Activated CD4-positive, alpha-beta memory T cell treated with anti-CD3 and anti-CD28 coated beads for 36 hours (primary cell): ENCODE results near the gene LRRC8C. TPM values are rescaled to one million over a fixed set of nuclear protein-coding genes. Genes with fewer than 3 reads are reported as not detected.
"Not testable (repeated sequence)": the region's sequence is repeated elsewhere in the genome, so short reads cannot be mapped to it uniquely, and the experiment has no call there.

Experiments used
- CTCF ChIA-PET: fragments of 350-600 bp; sonication (Branson Sonifier 250); formaldehyde crosslinking; loops from one replicate; lab custom pipeline; 2021; ENCODE audit warnings: antibody characterized with exemption, inconsistent platforms; lab: Charles Lee
- POLR2A ChIA-PET: fragments of 350-600 bp; sonication (Branson Sonifier 250); formaldehyde crosslinking; loops from one replicate; lab custom pipeline; 2021; ENCODE audit warnings: antibody characterized with exemption; lab: Charles Lee
- DNase-seq: peaks from one replicate; pipeline ENCODE4 v3.0.0-alpha.2; 2020
- H3K27ac Mint-ChIP-seq: one replicate; pipeline ENCODE4 v1.8.0; 2021; ENCODE audit warnings: mixed read lengths
- H3K27me3 Mint-ChIP-seq: one replicate; pipeline ENCODE4 v1.8.0; 2021; ENCODE audit warnings: mixed read lengths
- H3K36me3 Mint-ChIP-seq: one replicate; pipeline ENCODE4 v1.8.0; 2021; ENCODE audit warnings: mixed read lengths
- H3K4me1 Mint-ChIP-seq: one replicate; pipeline ENCODE4 v1.8.0; 2021; ENCODE audit warnings: low read depth, mixed read lengths
- H3K4me3 Mint-ChIP-seq: one replicate; pipeline ENCODE4 v1.8.0; 2021; ENCODE audit warnings: mild to moderate bottlenecking, mixed read lengths
- H3K9me3 Mint-ChIP-seq: one replicate; pipeline ENCODE4 v1.8.0; 2021; ENCODE audit warnings: mixed read lengths
- intact Hi-C: fragments of 100-400 bp; cut with micrococcal nuclease; formaldehyde crosslinking; loops from one replicate; pipeline ENCODE4 v1.15.1; 2023
- total RNA-seq, 2 experiments: library from RNA; stranded (reverse); gene quantifications; one replicate each; pipeline ENCODE4 v1.2.3, GENCODE V29; 2021

The LRRC8C gene
- total RNA-seq, 2 experiments from 2014 or later: 36.4 to 40.4 TPM

GRCh38 chr1:89616844-89617627, 15.9 kb upstream of the LRRC8C start:
- H3K9me3 Mint-ChIP-seq: peaks cover 22% of the 10 kb centered on the region
- ChIA-PET CTCF (interaction anchor here (0.9 to 4.2 kb wide), 9 partner anchors 10 to 371 kb away, joined by 3 to 20 read pairs (median 4); no protein-coding TSS in a partner anchor), POLR2A (interaction anchor here (1.4 kb wide), 1 partner anchor 13 kb away, joined by 4 read pairs; no protein-coding TSS in a partner anchor)
- H3K27me3 Mint-ChIP-seq: no peaks in the 10 kb centered on the region
- H3K27ac Mint-ChIP-seq: peak overlapping the region; percentile 43
- peaks cover 37% of the 10 kb centered on the region for H3K36me3 Mint-ChIP-seq
- H3K4me3 Mint-ChIP-seq: no peak overlapping the region
- no peak for DNase-seq
- intact Hi-C loops: no loop called here
- H3K4me1 Mint-ChIP-seq: peaks cover 83% of the 10 kb centered on the region

DNA sequence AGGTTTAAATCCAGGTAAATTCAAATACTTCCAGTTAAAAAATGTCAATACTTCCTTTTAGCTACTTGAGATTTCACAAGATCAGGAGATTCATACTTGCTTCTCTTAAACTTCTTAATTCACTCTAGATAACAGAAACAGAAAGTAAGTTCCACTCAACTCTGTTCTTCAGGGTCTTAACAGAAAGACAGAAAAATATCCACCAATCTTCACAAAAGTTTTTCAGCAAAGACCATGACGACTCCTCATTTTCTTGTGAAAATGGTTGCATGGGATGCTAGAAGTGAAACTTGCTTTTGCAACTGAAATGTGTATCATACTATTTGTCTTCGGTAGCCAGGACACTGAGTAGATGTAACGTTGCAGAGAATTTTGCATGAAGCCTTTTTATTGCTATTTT, 12.3 kb upstream of the LRRC8C start:
- H3K4me1 Mint-ChIP-seq: peaks cover 67% of the 10 kb centered on the region
- DNase-seq: no peak
- H3K27ac Mint-ChIP-seq: peak overlapping the region; percentile 76
- H3K27me3 Mint-ChIP-seq: no peaks in the 10 kb centered on the region
- peak overlapping the region; percentile 55 for H3K4me3 Mint-ChIP-seq
- peaks cover 43% of the 10 kb centered on the region for H3K36me3 Mint-ChIP-seq
- ChIA-PET CTCF (interaction anchor here (0.6 to 1.2 kb wide), 5 partner anchors 10 to 144 kb away, joined by 3 to 4 read pairs (median 3); no protein-coding TSS in a partner anchor), POLR2A (interaction anchor here (0.6 to 2.2 kb wide), 6 partner anchors 10 to 99 kb away, joined by 3 to 8 read pairs (median 6); no protein-coding TSS in a partner anchor)
- intact Hi-C loops: loop anchor here (1.0 kb wide), 1 partner anchor 8 kb away; no protein-coding TSS in a partner anchor
- H3K9me3 Mint-ChIP-seq: peaks cover 22% of the 10 kb centered on the region

DNA sequence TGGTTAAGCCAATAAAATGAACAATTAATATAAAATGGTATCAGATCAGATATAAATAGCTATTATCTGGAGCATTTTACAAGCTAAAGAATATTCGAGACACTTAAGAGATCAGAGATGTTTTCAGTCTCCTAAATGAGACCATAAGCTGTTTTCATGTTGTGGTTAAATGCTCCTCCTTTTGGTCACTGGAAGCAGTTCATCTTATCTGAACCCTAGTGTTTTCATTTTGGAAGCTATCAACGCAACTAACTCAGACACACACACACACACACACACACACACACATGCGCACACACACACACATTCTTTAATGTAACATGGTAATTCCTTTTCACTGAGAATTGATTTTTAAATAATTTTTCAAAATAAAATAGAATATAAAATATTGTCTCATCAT, 10.0 kb upstream of the LRRC8C start:
- ChIA-PET POLR2A (interaction anchor here (0.6 to 2.0 kb wide), 4 partner anchors 11 to 1493 kb away, joined by 3 to 9 read pairs (median 3); no protein-coding TSS in a partner anchor), CTCF (interaction anchor here (0.7 to 2.1 kb wide), 18 partner anchors 9 to 634 kb away, joined by 3 to 14 read pairs (median 4); partner anchors contain the start of gene LRRC8C)
- no peak overlapping the region for H3K27ac Mint-ChIP-seq
- peaks cover 25% of the 10 kb centered on the region for H3K36me3 Mint-ChIP-seq
- no peaks in the 10 kb centered on the region for H3K27me3 Mint-ChIP-seq
- peaks cover 68% of the 10 kb centered on the region for H3K4me1 Mint-ChIP-seq
- intact Hi-C loops: loop anchor here (1.0 kb wide), 1 partner anchor 140 kb away; no protein-coding TSS in a partner anchor
- no peak overlapping the region for H3K4me3 Mint-ChIP-seq
- no peak for DNase-seq
- peaks cover 11% of the 10 kb centered on the region for H3K9me3 Mint-ChIP-seq

DNA sequence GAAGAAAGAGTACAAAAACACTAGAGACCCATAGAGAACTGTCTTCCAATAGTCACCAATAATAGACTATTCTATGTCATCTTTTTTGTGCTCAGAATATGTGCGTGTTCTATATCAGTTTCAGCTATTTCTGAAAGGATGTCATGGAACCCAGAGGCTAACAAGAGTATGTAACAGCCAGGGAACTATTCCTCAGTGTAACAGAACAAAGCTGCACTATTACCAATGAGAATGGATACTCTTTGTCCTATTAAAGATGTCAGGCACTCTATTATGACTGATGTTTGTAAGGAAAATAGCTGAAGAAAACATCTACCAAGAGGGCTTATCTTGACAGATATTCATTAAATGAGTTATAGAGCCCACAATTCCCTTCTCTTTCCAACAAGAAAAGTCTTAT, 8.6 kb upstream of the LRRC8C start:
- CTCF ChIA-PET: interaction anchor here (1.0 to 2.2 kb wide), 5 partner anchors 14 to 219 kb away, joined by 3 to 14 read pairs (median 6); no protein-coding TSS in a partner anchor
- Mint-ChIP-seq H3K4me3 (no peak overlapping the region), H3K27me3 (no peaks in the 10 kb centered on the region), H3K9me3 (no peaks in the 10 kb centered on the region), H3K4me1 (peaks cover 70% of the 10 kb centered on the region), H3K27ac (no peak overlapping the region), H3K36me3 (peaks cover 19% of the 10 kb centered on the region)
- no peak for DNase-seq
- POLR2A ChIA-PET: interaction anchor here (0.7 to 2.0 kb wide), 4 partner anchors 10 to 133 kb away, joined by 3 to 9 read pairs (median 4); no protein-coding TSS in a partner anchor
- intact Hi-C loops: no loop called here

DNA sequence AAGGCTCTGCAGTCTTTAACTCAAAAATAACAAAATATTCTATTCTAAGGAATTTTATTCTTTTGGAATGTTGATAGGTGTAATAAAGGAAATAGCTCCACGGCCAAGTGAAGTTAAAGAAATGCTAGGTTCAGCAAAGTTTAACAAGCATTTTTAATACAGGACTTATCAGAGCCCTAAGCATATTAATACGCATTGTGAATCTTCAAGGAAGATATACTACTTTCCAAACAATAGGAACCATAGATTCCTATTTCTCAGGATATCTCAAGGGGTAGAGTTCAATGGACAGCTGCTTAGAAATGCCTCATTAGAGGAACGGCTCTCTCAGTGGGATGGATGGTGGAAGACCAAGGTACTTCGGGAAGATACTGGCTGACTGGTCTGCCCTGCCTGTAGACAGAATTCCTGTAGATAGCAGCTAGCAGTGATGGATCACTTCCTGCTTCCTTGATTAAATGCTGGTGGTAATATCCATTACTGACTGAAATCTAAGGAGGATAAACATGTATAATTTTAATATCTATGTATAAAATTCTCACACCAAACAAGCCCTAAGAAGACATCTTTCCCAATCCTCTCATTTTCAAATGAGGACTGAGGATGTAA, 8.1 kb upstream of the LRRC8C start:
- intact Hi-C loops: no loop called here
- ChIA-PET CTCF (interaction anchor here (1.0 to 2.2 kb wide), 3 partner anchors 13 to 219 kb away, joined by 3 to 9 read pairs (median 3); no protein-coding TSS in a partner anchor), POLR2A (interaction anchor here (1.0 to 13.0 kb wide), 3 partner anchors 11 to 21 kb away, joined by 3 to 225 read pairs (median 3); no protein-coding TSS in a partner anchor)
- Mint-ChIP-seq H3K9me3 (no peaks in the 10 kb centered on the region), H3K36me3 (peaks cover 19% of the 10 kb centered on the region), H3K4me3 (no peak overlapping the region), H3K27ac (no peak overlapping the region), H3K27me3 (no peaks in the 10 kb centered on the region), H3K4me1 (peaks cover 73% of the 10 kb centered on the region)
- DNase-seq: no peak

DNA sequence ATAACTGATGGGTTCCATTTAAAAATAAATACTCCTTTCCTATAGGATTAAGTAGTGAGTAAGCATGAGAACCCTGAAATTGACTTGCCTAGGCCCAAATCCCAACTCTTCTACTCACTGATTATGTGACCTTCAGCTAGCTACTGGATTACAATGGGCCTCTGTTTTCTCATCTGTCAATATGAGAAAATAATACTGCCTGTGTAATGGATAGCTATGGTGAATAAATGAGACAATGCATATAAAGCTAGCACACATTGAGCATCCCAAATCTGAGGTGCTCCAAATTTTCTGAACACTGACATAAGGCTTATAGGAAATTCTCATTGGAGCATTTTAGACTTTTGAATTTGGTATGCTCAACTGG, 5.3 kb upstream of the LRRC8C start:
- peak overlapping the region; percentile 17 for H3K4me3 Mint-ChIP-seq

GRCh38 chr1:89629146-89629545, 3.8 kb upstream of the LRRC8C start:
- ChIA-PET CTCF (interaction anchor here (1.0 to 12.3 kb wide), 12 partner anchors 13 to 145 kb away, joined by 3 to 154 read pairs (median 7); no protein-coding TSS in a partner anchor), POLR2A (interaction anchor here (1.0 to 13.0 kb wide), 3 partner anchors 21 to 144 kb away, joined by 3 to 225 read pairs (median 4); no protein-coding TSS in a partner anchor)
- H3K27ac Mint-ChIP-seq: peak overlapping the region; percentile 77
- peaks cover 21% of the 10 kb centered on the region for H3K36me3 Mint-ChIP-seq
- intact Hi-C loops: no loop called here
- H3K4me1 Mint-ChIP-seq: peaks cover 71% of the 10 kb centered on the region
- peak overlapping the region; percentile 9 for H3K4me3 Mint-ChIP-seq
- H3K9me3 Mint-ChIP-seq: no peaks in the 10 kb centered on the region
- DNase-seq: no peak
- no peaks in the 10 kb centered on the region for H3K27me3 Mint-ChIP-seq

More for the DNA sequence above, 5.3 kb upstream of the LRRC8C start:
- no peaks in the 10 kb centered on the region for H3K27me3 Mint-ChIP-seq
- no peaks in the 10 kb centered on the region for H3K9me3 Mint-ChIP-seq
- intact Hi-C loops: loop anchor here (1.0 kb wide), 1 partner anchor 16 kb away; no protein-coding TSS in a partner anchor
- peaks cover 78% of the 10 kb centered on the region for H3K4me1 Mint-ChIP-seq
- ChIA-PET POLR2A (interaction anchor here (1.0 to 13.0 kb wide), 6 partner anchors 8 to 154 kb away, joined by 3 to 225 read pairs (median 6); no protein-coding TSS in a partner anchor), CTCF (interaction anchor here (0.9 to 12.3 kb wide), 13 partner anchors 8 to 145 kb away, joined by 3 to 154 read pairs (median 5); partner anchors contain the start of gene LRRC8B)
- peaks cover 14% of the 10 kb centered on the region for H3K36me3 Mint-ChIP-seq
- no peak for DNase-seq
- H3K27ac Mint-ChIP-seq: peak overlapping the region; percentile 84

DNA sequence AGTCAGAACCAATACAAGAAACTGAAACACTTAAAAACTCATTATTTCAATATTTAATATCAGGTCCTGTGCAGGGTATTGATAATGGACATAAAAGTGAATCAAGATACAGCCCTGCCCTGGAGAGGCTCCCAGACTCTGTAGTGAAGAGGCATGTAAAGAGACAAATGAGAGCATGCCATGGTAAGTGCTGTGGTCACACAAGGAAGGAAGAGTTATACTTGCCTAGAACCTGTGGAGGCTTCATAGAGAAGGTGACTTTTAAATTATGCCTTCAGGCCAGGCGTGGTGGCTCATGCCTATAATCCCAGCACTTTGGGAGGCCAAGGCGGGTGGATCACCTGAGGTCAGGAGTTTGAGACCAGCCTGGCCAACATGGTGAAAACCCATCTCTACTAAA, 3.3 kb upstream of the LRRC8C start:
- DNase-seq, H3K27me3 Mint-ChIP-seq, H3K9me3 Mint-ChIP-seq, intact Hi-C loops: not testable (repeated sequence)
- POLR2A ChIA-PET: interaction anchor here (1.0 to 13.0 kb wide), 3 partner anchors 22 to 144 kb away, joined by 3 to 225 read pairs (median 4); no protein-coding TSS in a partner anchor
- Mint-ChIP-seq H3K27ac (peak overlapping the region; percentile 77), H3K4me3 (peak overlapping the region; percentile 36), H3K36me3 (peaks cover 25% of the 10 kb centered on the region), H3K4me1 (peaks cover 72% of the 10 kb centered on the region)
- CTCF ChIA-PET: interaction anchor here (0.7 to 12.3 kb wide), 14 partner anchors 14 to 152 kb away, joined by 3 to 154 read pairs (median 6); no protein-coding TSS in a partner anchor

DNA sequence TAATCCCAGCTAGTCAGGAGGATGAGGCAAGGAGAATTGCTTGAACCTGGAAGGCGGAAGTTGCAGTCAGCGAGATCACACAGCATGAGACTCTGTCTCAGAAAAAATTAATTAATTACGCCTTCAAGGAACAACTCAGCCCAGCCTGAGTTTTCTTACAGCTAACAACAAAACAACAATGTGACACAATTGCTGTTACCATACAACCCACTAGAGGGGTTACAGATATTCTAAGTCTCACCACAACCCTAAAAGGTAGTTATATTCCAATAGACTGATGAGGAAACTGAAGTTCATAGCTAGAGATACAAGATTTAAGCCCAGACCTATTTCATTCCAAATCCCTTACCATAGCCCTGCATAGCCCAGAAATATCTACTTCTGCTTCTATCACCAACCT, 2.9 kb upstream of the LRRC8C start:
- DNase-seq: no peak
- peaks cover 24% of the 10 kb centered on the region for H3K36me3 Mint-ChIP-seq
- intact Hi-C loops: no loop called here
- H3K9me3 Mint-ChIP-seq: no peaks in the 10 kb centered on the region
- H3K4me3 Mint-ChIP-seq: peak overlapping the region; percentile 34
- H3K27ac Mint-ChIP-seq: peak overlapping the region; percentile 71
- POLR2A ChIA-PET: interaction anchor here (1.0 to 13.0 kb wide), 3 partner anchors 22 to 145 kb away, joined by 3 to 225 read pairs (median 4); no protein-coding TSS in a partner anchor
- peaks cover 72% of the 10 kb centered on the region for H3K4me1 Mint-ChIP-seq
- H3K27me3 Mint-ChIP-seq: no peaks in the 10 kb centered on the region
- CTCF ChIA-PET: interaction anchor here (0.7 to 12.3 kb wide), 13 partner anchors 14 to 152 kb away, joined by 3 to 154 read pairs (median 6); no protein-coding TSS in a partner anchor

GRCh38 chr1:89631816-89632656, 884 bp upstream of the LRRC8C start:
- intact Hi-C loops: loop anchor here (1.0 to 2.0 kb wide), 3 partner anchors 21 to 213 kb away; no protein-coding TSS in a partner anchor
- DNase-seq: no peak
- peaks cover 68% of the 10 kb centered on the region for H3K4me1 Mint-ChIP-seq
- H3K36me3 Mint-ChIP-seq: peaks cover 21% of the 10 kb centered on the region
- no peaks in the 10 kb centered on the region for H3K9me3 Mint-ChIP-seq
- peak overlapping the region; percentile 95 for H3K27ac Mint-ChIP-seq
- ChIA-PET POLR2A (interaction anchor here (1.0 to 13.0 kb wide), 10 partner anchors 13 to 149 kb away, joined by 3 to 225 read pairs (median 4); no protein-coding TSS in a partner anchor), CTCF (interaction anchor here (1.1 to 12.3 kb wide), 13 partner anchors 9 to 149 kb away, joined by 3 to 154 read pairs (median 9); no protein-coding TSS in a partner anchor)
- H3K4me3 Mint-ChIP-seq: peak overlapping the region; percentile 93
- H3K27me3 Mint-ChIP-seq: no peaks in the 10 kb centered on the region
